Activated naive CD4-positive, alpha-beta T cell treated with anti-CD3 and anti-CD28 coated beads, Interleukin-2, amount 50 U/mL, for 24 hours (primary cell): Measurements from ENCODE around the gene PEX5L.

Experiments
- H3K27ac Mint-ChIP-seq: one replicate; pipeline ENCODE4 v1.8.0; 2021; ENCODE audit warnings: mild to moderate bottlenecking, mixed read lengths
- H3K27me3 Mint-ChIP-seq: one replicate; pipeline ENCODE4 v1.8.0; 2021; ENCODE audit warnings: mixed read lengths
- H3K36me3 Mint-ChIP-seq: one replicate; pipeline ENCODE4 v1.8.0; 2021; ENCODE audit warnings: mixed read lengths
- H3K4me1 Mint-ChIP-seq: one replicate; pipeline ENCODE4 v1.8.0; 2021; ENCODE audit warnings: mixed read lengths
- H3K4me3 Mint-ChIP-seq: one replicate; pipeline ENCODE4 v1.8.0; 2021; ENCODE audit warnings: mild to moderate bottlenecking, mixed read lengths
- H3K9me3 Mint-ChIP-seq: one replicate; pipeline ENCODE4 v1.8.0; 2021; ENCODE audit warnings: mixed read lengths

Gene PEX5L

GRCh38 chr3:179972881-179973423, 63.8 kb downstream of the PEX5L start:
- peaks cover 1% of the 10 kb centered on the region for H3K27me3 Mint-ChIP-seq

GRCh38 chr3:179971280-179971679, 65.5 kb downstream of the PEX5L start:
- Mint-ChIP-seq H3K36me3 (no peaks in the 10 kb centered on the region), H3K4me3 (no peak overlapping the region), H3K27me3 (no peaks in the 10 kb centered on the region), H3K4me1 (no peaks in the 10 kb centered on the region), H3K27ac (no peak overlapping the region), H3K9me3 (no peaks in the 10 kb centered on the region)

More at GRCh38 chr3:179972881-179973423, 63.8 kb downstream of the PEX5L start:
- Mint-ChIP-seq H3K36me3 (no peaks in the 10 kb centered on the region), H3K4me3 (no peak overlapping the region), H3K27ac (no peak overlapping the region), H3K9me3 (no peaks in the 10 kb centered on the region), H3K4me1 (no peaks in the 10 kb centered on the region)

- Mint-ChIP-seq H3K36me3 (no peaks in the 10 kb centered on the region), H3K9me3 (no peaks in the 10 kb centered on the region), H3K4me3 (no peak overlapping the region), H3K27ac (no peak overlapping the region), H3K27me3 (no peaks in the 10 kb centered on the region), H3K4me1 (no peaks in the 10 kb centered on the region)
Observed at GRCh38 chr3:179970746-179971145, 66.0 kb downstream of the PEX5L start.

GRCh38 chr3:179969525-179969924, 67.2 kb downstream of the PEX5L start:
- Mint-ChIP-seq H3K9me3 (no peaks in the 10 kb centered on the region), H3K27ac (no peak overlapping the region), H3K27me3 (peaks cover 2% of the 10 kb centered on the region), H3K36me3 (no peaks in the 10 kb centered on the region), H3K4me1 (no peaks in the 10 kb centered on the region), H3K4me3 (no peak overlapping the region)

- Mint-ChIP-seq H3K4me1 (no peaks in the 10 kb centered on the region), H3K27ac (no peak overlapping the region), H3K4me3 (no peak overlapping the region), H3K27me3 (peaks cover 6% of the 10 kb centered on the region), H3K9me3 (no peaks in the 10 kb centered on the region), H3K36me3 (no peaks in the 10 kb centered on the region)
Observed at GRCh38 chr3:179967622-179968021, 69.1 kb downstream of the PEX5L start.

GRCh38 chr3:179964890-179965289, 71.8 kb downstream of the PEX5L start:
- no peaks in the 10 kb centered on the region for H3K36me3 Mint-ChIP-seq
- H3K27ac Mint-ChIP-seq: no peak overlapping the region
- H3K27me3 Mint-ChIP-seq: peaks cover 7% of the 10 kb centered on the region
- H3K4me1 Mint-ChIP-seq: no peaks in the 10 kb centered on the region
- H3K4me3 Mint-ChIP-seq: no peak overlapping the region
- no peaks in the 10 kb centered on the region for H3K9me3 Mint-ChIP-seq

- H3K36me3 Mint-ChIP-seq: no peaks in the 10 kb centered on the region
- no peak overlapping the region for H3K4me3 Mint-ChIP-seq
- H3K9me3 Mint-ChIP-seq: no peaks in the 10 kb centered on the region
- peaks cover 13% of the 10 kb centered on the region for H3K27me3 Mint-ChIP-seq
- no peak overlapping the region for H3K27ac Mint-ChIP-seq
- H3K4me1 Mint-ChIP-seq: no peaks in the 10 kb centered on the region
Observed at GRCh38 chr3:179962629-179963387, 73.9 kb downstream of the PEX5L start.

- Mint-ChIP-seq H3K4me3 (no peak overlapping the region), H3K27ac (no peak overlapping the region), H3K9me3 (no peaks in the 10 kb centered on the region), H3K27me3 (peaks cover 17% of the 10 kb centered on the region), H3K4me1 (no peaks in the 10 kb centered on the region), H3K36me3 (no peaks in the 10 kb centered on the region)
Observed at GRCh38 chr3:179961703-179962078, 75.0 kb downstream of the PEX5L start.

GRCh38 chr3:179961071-179961702, 75.5 kb downstream of the PEX5L start:
- no peaks in the 10 kb centered on the region for H3K4me1 Mint-ChIP-seq
- H3K4me3 Mint-ChIP-seq: no peak overlapping the region
- H3K9me3 Mint-ChIP-seq: no peaks in the 10 kb centered on the region
- no peaks in the 10 kb centered on the region for H3K36me3 Mint-ChIP-seq
- H3K27ac Mint-ChIP-seq: no peak overlapping the region
- peaks cover 17% of the 10 kb centered on the region for H3K27me3 Mint-ChIP-seq

- Mint-ChIP-seq H3K27me3 (peaks cover 16% of the 10 kb centered on the region), H3K4me3 (no peak overlapping the region), H3K27ac (no peak overlapping the region), H3K9me3 (no peaks in the 10 kb centered on the region), H3K4me1 (no peaks in the 10 kb centered on the region), H3K36me3 (no peaks in the 10 kb centered on the region)
Observed at GRCh38 chr3:179958759-179959158, 78.0 kb downstream of the PEX5L start.

GRCh38 chr3:179958143-179958542, 78.6 kb downstream of the PEX5L start:
- no peaks in the 10 kb centered on the region for H3K4me1 Mint-ChIP-seq
- no peak overlapping the region for H3K27ac Mint-ChIP-seq
- no peaks in the 10 kb centered on the region for H3K9me3 Mint-ChIP-seq
- H3K4me3 Mint-ChIP-seq: no peak overlapping the region
- H3K36me3 Mint-ChIP-seq: no peaks in the 10 kb centered on the region
- H3K27me3 Mint-ChIP-seq: peaks cover 16% of the 10 kb centered on the region

GRCh38 chr3:179957264-179957845, 79.4 kb downstream of the PEX5L start:
- Mint-ChIP-seq H3K9me3 (no peaks in the 10 kb centered on the region), H3K36me3 (no peaks in the 10 kb centered on the region), H3K4me3 (no peak overlapping the region), H3K4me1 (no peaks in the 10 kb centered on the region), H3K27me3 (peaks cover 15% of the 10 kb centered on the region), H3K27ac (no peak overlapping the region)

- H3K4me1 Mint-ChIP-seq: no peaks in the 10 kb centered on the region
- no peak overlapping the region for H3K27ac Mint-ChIP-seq
- H3K36me3 Mint-ChIP-seq: no peaks in the 10 kb centered on the region
- peaks cover 15% of the 10 kb centered on the region for H3K27me3 Mint-ChIP-seq
- no peak overlapping the region for H3K4me3 Mint-ChIP-seq
- H3K9me3 Mint-ChIP-seq: no peaks in the 10 kb centered on the region
Observed at GRCh38 chr3:179956416-179956830, 80.3 kb downstream of the PEX5L start.

GRCh38 chr3:179955809-179956208, 80.9 kb downstream of the PEX5L start:
- Mint-ChIP-seq H3K9me3 (no peaks in the 10 kb centered on the region), H3K4me3 (no peak overlapping the region), H3K36me3 (no peaks in the 10 kb centered on the region), H3K27ac (no peak overlapping the region), H3K4me1 (no peaks in the 10 kb centered on the region), H3K27me3 (peaks cover 19% of the 10 kb centered on the region)

- Mint-ChIP-seq H3K36me3 (no peaks in the 10 kb centered on the region), H3K9me3 (no peaks in the 10 kb centered on the region), H3K4me3 (no peak overlapping the region), H3K27ac (no peak overlapping the region), H3K27me3 (peaks cover 21% of the 10 kb centered on the region), H3K4me1 (no peaks in the 10 kb centered on the region)
Observed at GRCh38 chr3:179955286-179955685, 81.5 kb downstream of the PEX5L start.
